B cell (primary cell): ENCODE data around the gene ADGRF1. TPM values are rescaled to one million over a fixed set of nuclear protein-coding genes. Genes with fewer than 3 reads are reported as not detected.

Experiments used
- ATAC-seq: fragments of 200-7000 bp; cut with Tn5 transposase; one replicate; pipeline ENCODE4 v1.10.0; 2021; ENCODE audit warnings: low read depth, mild to moderate bottlenecking, moderate number of reproducible peaks, moderate library complexity
- CTCF ChIA-PET: fragments of 350-600 bp; sonication (Branson Sonifier 250); formaldehyde crosslinking; loops from one replicate; lab custom pipeline; 2021; ENCODE audit warnings: antibody characterized with exemption, inconsistent platforms; lab: Charles Lee
- POLR2A ChIA-PET: fragments of 350-600 bp; sonication (Branson Sonifier 250); formaldehyde crosslinking; loops from one replicate; lab custom pipeline; 2021; ENCODE audit warnings: antibody characterized with exemption; lab: Charles Lee
- DNase-seq: peaks from one replicate; pipeline ENCODE4 v3.0.0; 2013
- H2AFZ ChIP-seq: 2 replicates; pipeline ENCODE4 v1.6.1; 2012; ENCODE audit warnings: mild to moderate bottlenecking, low read depth, low read length; ENCODE audit not compliant: insufficient read depth, poor library complexity, severe bottlenecking
- H3K27ac ChIP-seq, 2 donors: 1 replicate in 1 of 2; 2 replicates in 1 of 2; pipeline ENCODE4 v1.5.1; 2012 to 2013; ENCODE audit warnings: low read length in 2 of 2, mild to moderate bottlenecking in 2 of 2, moderate library complexity in 1 of 2
- H3K27me3 ChIP-seq, 4 experiments: fragments of 200-600 bp in 1 of 4; sonication (generic) in 1 of 4; replicated peaks in 1 of 4; 1 replicate in 2 of 4; 2 replicates in 2 of 4; pipeline versions ENCODE4 v1.6.1 to v1.7.0; 2013 to 2016; ENCODE audit warnings: low read length in 3 of 4, mild to moderate bottlenecking in 2 of 4, mixed read lengths in 1 of 4, moderate library complexity in 1 of 4; ENCODE audit not compliant: insufficient read depth in 4 of 4, control insufficient read depth in 3 of 4; ENCODE audit errors: control extremely low read depth in 1 of 4
- H3K36me3 ChIP-seq, 2 experiments: replicated peaks in 1 of 2; 1 replicate in 1 of 2; 2 replicates in 1 of 2; pipeline versions ENCODE4 v1.6.1 to v1.7.1; 2013; ENCODE audit warnings: low read length in 1 of 2; ENCODE audit not compliant: insufficient read depth in 2 of 2, control insufficient read depth in 1 of 2; ENCODE audit errors: control extremely low read depth in 1 of 2, extremely low read depth in 1 of 2
- H3K4me1 ChIP-seq, 2 donors: fragments of 200-600 bp in 1 of 2; sonication (generic) in 1 of 2; 1 replicate in 1 of 2; 2 replicates in 1 of 2; pipeline versions ENCODE4 v1.5.1 to v1.6.1; 2013 to 2017; ENCODE audit warnings: low read length in 2 of 2; ENCODE audit not compliant: control insufficient read depth in 2 of 2, insufficient read depth in 2 of 2
- H3K4me2 ChIP-seq: replicated peaks from 2 replicates; pipeline ENCODE3; 2012; ENCODE audit warnings: mild to moderate bottlenecking, low read depth, low read length; ENCODE audit not compliant: poor library complexity, severe bottlenecking
- H3K4me3 ChIP-seq, 5 experiments: fragments of 200-600 bp in 1 of 5; sonication (generic) in 1 of 5; 1 replicate in 3 of 5; 2 replicates in 2 of 5; pipeline versions ENCODE4 v1.5.1 to v1.7.0; 2011 to 2016; ENCODE audit warnings: low read length in 4 of 5, mild to moderate bottlenecking in 4 of 5, low read depth in 2 of 5, control low read depth in 1 of 5, moderate library complexity in 1 of 5; ENCODE audit not compliant: insufficient read depth in 1 of 5; ENCODE audit errors: control extremely low read depth in 1 of 5, extremely low read depth in 1 of 5
- H3K79me2 ChIP-seq: fragments of 200-600 bp; sonication (generic); one replicate; pipeline ENCODE4 v1.6.0; 2016; ENCODE audit warnings: low read length; ENCODE audit not compliant: control insufficient read depth, insufficient read depth
- H3K9ac ChIP-seq: fragments of 200-600 bp; sonication (generic); 2 replicates; pipeline ENCODE4 v1.6.1; 2017; ENCODE audit warnings: mild to moderate bottlenecking, low read length, moderate library complexity
- H3K9me3 ChIP-seq, 3 donors: one replicate each; pipeline versions ENCODE4 v1.6.1 to v1.7.1; 2013; ENCODE audit warnings: low read length in 2 of 3; ENCODE audit not compliant: control insufficient read depth in 2 of 3, insufficient read depth in 1 of 3; ENCODE audit errors: control extremely low read depth in 1 of 3
- H4K20me1 ChIP-seq: 2 replicates; pipeline ENCODE4 v1.6.0; 2012; ENCODE audit warnings: mild to moderate bottlenecking, low read length; ENCODE audit not compliant: insufficient read depth, control insufficient read depth, poor library complexity, severe bottlenecking
- H3K27ac Mint-ChIP-seq: one replicate; pipeline ENCODE4 v1.8.0; 2021; ENCODE audit warnings: mixed read lengths
- H3K27me3 Mint-ChIP-seq: one replicate; pipeline ENCODE4 v1.8.0; 2021; ENCODE audit warnings: mixed read lengths
- H3K4me1 Mint-ChIP-seq: one replicate; pipeline ENCODE4 v1.8.0; 2021; ENCODE audit warnings: mixed read lengths
- H3K4me3 Mint-ChIP-seq: one replicate; pipeline ENCODE4 v1.8.0; 2021; ENCODE audit warnings: mixed read lengths
- H3K9me3 Mint-ChIP-seq: one replicate; pipeline ENCODE4 v1.8.0; 2022; ENCODE audit warnings: mixed read lengths; ENCODE audit not compliant: insufficient read depth
- CTCF ChIP-seq: fragments of 200-600 bp; IDR thresholded peaks from one replicate; pipeline ENCODE4 v1.8.0; 2022; ENCODE audit warnings: antibody characterized with exemption, mild to moderate bottlenecking
- EZH2 ChIP-seq: IDR thresholded peaks from 2 replicates; pipeline ENCODE4 v1.6.1; 2012; ENCODE audit warnings: borderline replicate concordance, low read depth, mild to moderate bottlenecking, moderate library complexity, low read length; ENCODE audit not compliant: insufficient read depth, poor library complexity, severe bottlenecking
- WGBS: methylation state at CpG from one replicate; pipeline ENCODE4 v1.1.5; 2013; ENCODE audit warnings: missing lambda C conversion rate; ENCODE audit not compliant: insufficient coverage; 5-methylcytosine and 5-hydroxymethylcytosine counted together
- intact Hi-C: fragments of 100-400 bp; cut with micrococcal nuclease; formaldehyde crosslinking; loops from one replicate; pipeline ENCODE4 v1.10.0; 2022
- polyA plus RNA-seq: library from polyadenylated mRNA; depleted of rRNA; stranded (reverse); fragments of >200 nt; gene quantifications from 2 replicates; pipeline ENCODE4 v1.2.3, GENCODE V29; 2012
- total RNA-seq, 2 donors: library from RNA; stranded (reverse); fragments of 120-200 nt in 1 of 2; gene quantifications; 1 replicate in 1 of 2; 2 replicates in 1 of 2; pipeline versions ENCODE4 v1.2.3 to v1.2.4, GENCODE V29; 2013 to 2022

Gene ADGRF1
- total and polyA plus RNA-seq, 2 donors (not counting 1 experiment from before 2014, with no cell fraction given), result not detected

GRCh38 chr6:47027315-47027714 is 14.8 kb downstream of the ADGRF1 start:
- Histone ChIP-seq H4K20me1 (no peaks in the 10 kb centered on the region), H3K9ac (no peak overlapping the region), H3K36me3 (no peaks in the 10 kb centered on the region), H3K4me1 (no peaks in the 10 kb centered on the region), H3K79me2 (no peaks in the 10 kb centered on the region), H3K27me3 (no peaks in the 10 kb centered on the region), H3K9me3 (no peaks in the 10 kb centered on the region), H3K4me3 (no peak overlapping the region), H3K27ac (no peak overlapping the region), H3K4me2 (no peak overlapping the region), H2AFZ (no peak overlapping the region)
- Mint-ChIP-seq H3K4me3 (no peak overlapping the region), H3K27ac (no peak overlapping the region), H3K27me3 (peaks cover 4% of the 10 kb centered on the region), H3K4me1 (no peaks in the 10 kb centered on the region), H3K9me3 (no peaks in the 10 kb centered on the region)
- intact Hi-C loops, result no loop called here
- ATAC-seq (no peak), DNase-seq (no peak)
- ChIA-PET CTCF (no interaction called here), POLR2A (no interaction called here)
- no peak for TF ChIP-seq EZH2
- no CpG with 5 or more reads among the region's 3 CpGs for WGBS

GRCh38 chr6:47026679-47027078 is 15.5 kb downstream of the ADGRF1 start:
- Histone ChIP-seq H3K9ac (no peak overlapping the region), H3K27ac (no peak overlapping the region), H3K4me1 (no peaks in the 10 kb centered on the region), H3K36me3 (no peaks in the 10 kb centered on the region), H4K20me1 (no peaks in the 10 kb centered on the region), H3K4me3 (no peak overlapping the region), H3K4me2 (no peak overlapping the region), H3K79me2 (no peaks in the 10 kb centered on the region), H2AFZ (no peak overlapping the region), H3K9me3 (no peaks in the 10 kb centered on the region), H3K27me3 (no peaks in the 10 kb centered on the region)
- peaks cover 4% of the 10 kb centered on the region for H3K27me3 Mint-ChIP-seq
- no peak overlapping the region for H3K27ac Mint-ChIP-seq
- intact Hi-C loops, result no loop called here
- ChIA-PET POLR2A (no interaction called here), CTCF (no interaction called here)
- TF ChIP-seq CTCF (no peak), EZH2 (no peak)
- no peak for DNase-seq
- H3K4me1 Mint-ChIP-seq, result no peaks in the 10 kb centered on the region
- no peak for ATAC-seq
- no peak overlapping the region for H3K4me3 Mint-ChIP-seq
- 90% methylated on average over 4 of the region's 5 CpGs for WGBS
- H3K9me3 Mint-ChIP-seq, result no peaks in the 10 kb centered on the region
